ENCODE results near the gene KRT26.
A peak's percentile ranks its signal among the peaks of the same experiment; 100 is the strongest.
"Not testable (repeated sequence)": the region's sequence is repeated elsewhere in the genome, so short reads cannot be mapped to it uniquely, and the experiment has no call there.

KRT26 gene

GRCh38 chr17:40772101-40772500, at the start of gene KRT26:
KRT26 (minus strand) TSS chr17:40772201; CDS start chr17:40772113, 88 bp downstream.
- DNase-seq (ENCODE audit: low read depth, low spot score): no peak

- DNase-seq (ENCODE audit: low read depth, low spot score): no peak
These were observed 49.5 kb upstream of the KRT26 start for GRCh38 chr17:40821536-40821935.

GRCh38 chr17:40820228-40820838, 48.3 kb upstream of the KRT26 start:
- no peak for DNase-seq (ENCODE audit: low read depth, low spot score)

DNA sequence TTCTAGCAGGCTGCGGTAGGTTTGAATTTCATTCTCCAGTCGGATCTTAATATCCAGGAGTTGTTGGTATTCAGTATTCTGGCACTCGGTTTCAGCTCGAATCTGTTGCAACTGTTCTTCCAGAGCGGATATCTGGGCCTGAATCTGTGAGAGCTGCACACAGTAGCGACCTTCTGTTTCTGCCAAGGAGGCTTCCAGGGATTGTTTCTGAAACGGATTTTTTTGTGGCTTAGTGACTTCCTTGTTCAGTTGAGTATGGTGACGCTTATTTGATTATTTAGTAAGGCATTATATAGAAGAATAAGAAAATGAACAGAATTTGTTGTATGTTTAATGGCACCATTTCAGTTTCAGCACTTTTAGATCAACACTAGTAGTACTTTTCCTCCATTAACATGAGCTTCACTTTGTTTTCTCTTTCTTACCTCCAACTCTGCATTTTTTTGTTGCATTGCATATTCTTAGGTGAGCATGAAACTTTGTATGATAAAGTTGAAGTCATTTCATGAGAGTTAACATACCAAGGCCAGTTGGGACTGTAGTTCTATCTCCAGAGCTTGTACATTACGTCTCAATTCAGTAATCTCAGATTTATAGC, 47.6 kb upstream of the KRT26 start:
- no peak for DNase-seq (ENCODE audit: low read depth, low spot score)

GRCh38 chr17:40818733-40819527, 46.9 kb upstream of the KRT26 start:
- peak; percentile 86 for DNase-seq (ENCODE audit: low read depth, low spot score)

- DNase-seq (ENCODE audit: low read depth, low spot score): no peak
These were observed 46.3 kb upstream of the KRT26 start for GRCh38 chr17:40818343-40818732.

DNA sequence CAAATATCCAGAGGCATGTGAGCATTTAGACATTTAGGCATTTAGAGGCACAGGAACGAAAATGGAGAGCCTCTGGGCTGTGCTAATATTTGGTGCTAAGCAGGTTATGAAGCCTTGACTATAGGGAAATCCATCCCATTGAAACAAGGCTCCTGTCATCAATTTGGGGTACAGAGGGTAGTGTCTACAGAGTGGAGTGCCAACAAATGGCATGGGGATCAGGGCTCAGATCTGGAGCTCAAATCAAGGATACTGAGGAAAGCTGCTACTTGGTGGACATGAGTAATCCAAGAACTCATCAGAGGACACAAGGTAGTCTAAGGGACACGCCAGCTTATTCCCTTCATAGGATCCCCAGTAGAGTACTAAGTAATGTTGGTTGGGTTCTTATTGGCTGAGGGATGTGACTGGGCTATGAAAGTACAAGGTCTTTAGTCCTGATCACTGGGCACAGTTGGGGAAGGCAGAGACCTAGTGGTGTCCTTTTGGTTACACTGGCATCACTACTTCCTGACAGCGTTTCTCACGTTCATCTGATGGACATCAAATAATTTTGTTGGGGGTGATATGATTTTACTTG, 45.2 kb upstream of the KRT26 start:
- no peak for DNase-seq (ENCODE audit: low read depth, low spot score)

GRCh38 chr17:40816569-40816968, 44.6 kb upstream of the KRT26 start:
- no peak for DNase-seq (ENCODE audit: low read depth, low spot score)

GRCh38 chr17:40815381-40815780, 43.4 kb upstream of the KRT26 start:
- no peak for DNase-seq (ENCODE audit: low read depth, low spot score)

GRCh38 chr17:40814657-40815056, 42.7 kb upstream of the KRT26 start:
- DNase-seq (ENCODE audit: low read depth, low spot score): not testable (repeated sequence)

- DNase-seq (ENCODE audit: low read depth, low spot score): no peak
These were observed 41.8 kb upstream of the KRT26 start for GRCh38 chr17:40813804-40814203.

- DNase-seq (ENCODE audit: low read depth, low spot score): no peak
These were observed 40.6 kb upstream of the KRT26 start for GRCh38 chr17:40812639-40813038.

DNA sequence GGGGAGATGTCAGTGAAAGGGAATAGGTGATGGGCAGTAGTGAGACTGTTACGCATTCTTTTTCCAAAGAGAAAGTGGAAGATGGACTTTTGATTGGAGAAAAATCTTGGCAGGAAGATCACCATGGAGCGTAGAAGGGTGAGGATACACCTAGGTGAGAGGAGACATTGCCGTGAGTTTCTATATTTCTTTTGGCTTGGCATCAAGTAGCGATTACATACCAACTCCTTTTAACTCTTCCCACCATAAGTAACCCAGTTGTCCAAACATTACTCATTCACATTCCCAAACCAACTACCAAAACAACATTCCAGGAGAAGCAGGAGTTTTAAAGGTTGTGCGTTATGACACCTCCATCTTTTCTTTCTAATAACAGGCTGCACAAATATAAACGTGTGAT, 38.5 kb upstream of the KRT26 start:
- DNase-seq (ENCODE audit: low read depth, low spot score): no peak

GRCh38 chr17:40809721-40810421, 37.9 kb upstream of the KRT26 start:
- no peak for DNase-seq (ENCODE audit: low read depth, low spot score)

- no peak for DNase-seq (ENCODE audit: low read depth, low spot score)
These were observed 34.1 kb upstream of the KRT26 start for GRCh38 chr17:40806131-40806530.

DNA sequence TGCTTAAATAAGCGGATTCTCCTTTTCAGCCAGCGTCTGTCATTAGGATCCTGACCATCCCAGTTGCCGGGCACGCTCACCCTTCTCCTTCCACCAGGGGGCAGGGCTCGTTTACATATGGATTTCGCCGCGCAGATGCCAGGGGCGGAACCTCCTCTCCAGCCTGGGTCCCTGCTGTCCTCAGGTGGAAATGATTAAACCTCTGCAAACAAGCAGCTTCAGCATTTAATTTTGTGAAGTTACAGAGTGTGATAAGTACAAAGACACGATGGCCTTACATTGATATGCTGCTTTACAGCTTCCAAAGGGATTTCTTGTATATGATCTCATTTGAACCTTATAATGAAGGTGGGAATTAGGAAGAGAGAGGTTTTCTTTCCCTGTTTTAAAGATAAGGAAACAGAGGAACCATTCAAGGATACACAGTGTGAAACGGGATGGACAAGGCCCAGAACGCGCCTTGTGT, 31.6 kb upstream of the KRT26 start:
- DNase-seq (ENCODE audit: low read depth, low spot score): peak; percentile 80

DNA sequence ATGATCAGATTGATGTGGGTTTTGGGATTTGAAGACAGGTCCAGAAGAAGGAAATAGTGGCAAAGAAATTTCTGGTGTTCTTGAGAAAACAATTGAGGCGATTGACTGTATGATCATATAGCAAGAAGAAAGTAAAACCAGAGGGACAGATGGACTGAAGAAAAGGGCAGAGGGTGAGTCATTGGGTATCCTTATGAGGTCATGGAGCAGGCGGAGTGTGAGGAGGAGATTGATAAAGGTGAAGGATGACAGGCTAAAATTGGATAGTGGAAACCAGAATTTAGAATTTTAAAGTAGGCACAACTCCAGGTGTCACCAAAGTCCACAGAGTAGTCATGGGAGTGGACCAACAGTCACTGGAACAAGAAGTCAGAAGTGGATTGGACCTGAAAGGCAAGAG, 29.2 kb upstream of the KRT26 start:
- no peak for DNase-seq (ENCODE audit: low read depth, low spot score)

DNA sequence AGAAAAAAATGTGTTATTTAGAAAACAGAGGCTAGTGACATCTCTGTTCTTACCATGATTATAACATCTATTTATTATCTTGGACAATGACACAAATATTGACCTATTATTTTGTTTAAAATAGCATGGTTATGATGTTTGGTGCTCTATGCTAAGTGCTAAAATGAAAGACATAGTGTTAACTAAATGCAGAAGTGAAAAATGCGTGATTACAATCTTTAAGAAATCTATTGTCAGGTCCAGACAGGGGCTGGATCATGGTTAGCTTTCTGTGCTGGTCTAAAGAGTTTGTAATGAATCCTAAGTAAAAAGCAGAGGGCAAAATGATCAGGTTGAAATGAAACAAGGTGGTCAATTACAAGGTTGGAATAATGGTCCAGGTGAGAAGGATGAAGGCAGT, 28.4 kb upstream of the KRT26 start:
- no peak for DNase-seq (ENCODE audit: low read depth, low spot score)

DNA sequence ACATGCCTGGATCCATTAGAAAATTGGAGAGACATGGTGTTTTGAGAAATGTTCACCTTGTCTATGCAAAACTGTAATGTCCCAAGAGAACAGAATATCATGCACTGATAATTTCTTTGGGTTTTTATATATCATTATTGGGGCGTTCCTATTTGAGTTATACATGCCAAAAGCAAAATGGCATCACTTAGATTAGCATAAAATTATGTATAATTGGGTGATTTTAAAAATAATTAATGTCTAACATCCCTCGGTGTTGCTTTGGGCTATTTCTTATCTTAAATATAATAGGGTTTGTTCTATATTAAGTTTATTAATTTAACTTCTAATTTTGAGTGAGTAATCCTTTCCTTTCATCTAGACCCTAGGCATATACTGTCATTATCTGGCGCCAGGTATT, 27.9 kb upstream of the KRT26 start, which contains the start of gene KRT28:
Gene KRT28 (minus strand): TSS at position 101 of the 400 bp plus-strand sequence. CDS start 66 bp downstream, at position 35.
- DNase-seq (ENCODE audit: low read depth, low spot score): no peak

GRCh38 chr17:40796846-40797245, 24.8 kb upstream of the KRT26 start:
- DNase-seq (ENCODE audit: low read depth, low spot score): no peak

- DNase-seq (ENCODE audit: low read depth, low spot score): no peak
These were observed 23.1 kb upstream of the KRT26 start for GRCh38 chr17:40795019-40795667.
